ACC112 (cell line): ENCODE measurements around the gene C7orf33.

Experiments used
- H2AFZ ChIP-seq: fragments of 200-600 bp; sonication (generic); one replicate; pipeline ENCODE4 v1.6.0; 2017; ENCODE audit warnings: antibody characterized with exemption, low read length; ENCODE audit not compliant: unreplicated experiment
- H3K27ac ChIP-seq: fragments of 200-600 bp; sonication (generic); 2 replicates; pipeline ENCODE4 v1.5.1; 2014; ENCODE audit warnings: low read depth, mild to moderate bottlenecking, antibody characterized with exemption, low read length, moderate library complexity
- H3K27me3 ChIP-seq: fragments of 200-600 bp; sonication (generic); 2 replicates; pipeline ENCODE4 v1.6.1; 2014; ENCODE audit warnings: mild to moderate bottlenecking, antibody characterized with exemption, low read length, moderate library complexity, mixed read lengths; ENCODE audit not compliant: insufficient read depth
- H3K36me3 ChIP-seq: fragments of 200-600 bp; sonication (generic); 2 replicates; pipeline ENCODE4 v1.6.1; 2016; ENCODE audit warnings: mild to moderate bottlenecking, antibody characterized with exemption, low read length, moderate library complexity, mixed read lengths; ENCODE audit not compliant: insufficient read depth
- H3K4me1 ChIP-seq: fragments of 200-600 bp; sonication (generic); one replicate; pipeline ENCODE4 v1.6.1; 2016; ENCODE audit warnings: low read length, mixed read lengths; ENCODE audit not compliant: insufficient read depth, unreplicated experiment, control insufficient read depth
- H3K4me3 ChIP-seq: fragments of 200-600 bp; sonication (generic); 2 replicates; pipeline ENCODE4 v1.5.1; 2014; ENCODE audit warnings: mild to moderate bottlenecking, low read depth, low read length
- H3K79me2 ChIP-seq: fragments of 200-600 bp; sonication (generic); one replicate; pipeline ENCODE4 v1.6.0; 2016; ENCODE audit warnings: low read length; ENCODE audit not compliant: control insufficient read depth, unreplicated experiment, insufficient read depth

Gene C7orf33

DNA sequence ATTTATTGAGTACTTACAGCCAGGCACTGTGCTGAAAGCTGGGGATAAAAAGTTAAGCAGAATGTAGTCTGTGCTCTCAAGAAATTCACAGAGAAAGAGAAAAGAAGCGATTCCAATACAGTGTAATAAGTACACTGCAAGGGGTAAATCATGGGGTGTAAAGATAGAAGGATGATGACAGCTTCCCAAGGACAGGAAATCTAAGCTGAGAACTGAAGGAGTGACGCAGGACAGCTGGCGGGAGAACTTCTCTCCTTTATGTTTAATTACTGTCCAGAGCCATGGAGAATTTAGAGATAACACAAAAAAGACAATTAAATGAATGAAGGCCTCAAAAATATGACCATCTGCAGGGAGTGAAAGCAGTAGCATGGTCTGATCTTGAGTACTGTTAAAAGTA lies 34.8 kb downstream of the C7orf33 start:
- Histone ChIP-seq H3K4me3 (no peak overlapping the region), H3K79me2 (no peaks in the 10 kb centered on the region), H3K36me3 (no peaks in the 10 kb centered on the region), H2AFZ (no peak overlapping the region), H3K27ac (no peak overlapping the region), H3K27me3 (peaks cover 5% of the 10 kb centered on the region; the same call in 1 of the 2 replicates), H3K4me1 (peaks cover 8% of the 10 kb centered on the region)

DNA sequence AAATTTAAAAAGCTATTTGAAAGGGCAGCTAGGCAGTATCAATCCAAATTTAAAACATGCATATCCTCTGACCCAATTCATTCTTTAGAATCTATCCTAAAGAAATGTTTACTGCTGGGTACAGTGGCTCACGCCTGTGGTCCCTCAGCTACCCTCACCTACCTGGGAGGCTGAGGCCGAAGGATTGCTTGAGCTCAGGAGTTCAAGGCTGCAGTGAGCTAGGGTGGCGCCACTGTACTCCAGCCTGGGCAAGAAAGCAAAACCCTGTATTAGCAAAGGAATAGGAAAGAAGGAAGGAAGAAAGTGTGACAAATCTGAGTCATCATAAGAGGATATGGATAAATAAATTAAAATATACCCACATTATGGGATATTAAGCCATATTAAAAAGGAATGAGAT lies 36.3 kb downstream of the C7orf33 start:
- Histone ChIP-seq H3K27ac (no peak overlapping the region), H3K79me2 (no peaks in the 10 kb centered on the region), H3K36me3 (no peaks in the 10 kb centered on the region), H3K27me3 (peaks cover 17% of the 10 kb centered on the region), H3K4me1 (no peaks in the 10 kb centered on the region), H2AFZ (no peak overlapping the region), H3K4me3 (no peak overlapping the region)

DNA sequence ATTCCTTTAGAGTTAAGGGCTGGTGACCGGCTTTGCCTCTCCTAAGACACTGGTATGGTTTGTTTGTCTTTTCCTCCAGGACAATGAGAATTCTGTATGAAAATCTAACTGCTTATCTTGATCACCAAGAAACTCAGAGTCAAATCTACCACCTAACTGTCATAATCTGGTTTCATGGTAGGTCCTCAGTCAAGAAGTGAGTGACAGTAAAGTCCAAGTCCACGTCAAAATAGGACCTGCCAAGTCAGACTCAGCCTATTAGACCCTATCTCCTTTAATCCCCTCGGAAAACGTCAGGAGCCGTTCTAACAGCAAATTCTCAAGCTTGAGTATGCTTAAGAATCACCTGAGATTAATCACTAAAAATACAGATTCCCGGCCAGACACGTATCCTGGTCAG lies 37.4 kb downstream of the C7orf33 start:
- Histone ChIP-seq H3K4me3 (no peak overlapping the region), H3K79me2 (no peaks in the 10 kb centered on the region), H3K36me3 (no peaks in the 10 kb centered on the region), H3K27me3 (peaks cover 23% of the 10 kb centered on the region), H2AFZ (no peak overlapping the region), H3K4me1 (no peaks in the 10 kb centered on the region), H3K27ac (no peak overlapping the region)

DNA sequence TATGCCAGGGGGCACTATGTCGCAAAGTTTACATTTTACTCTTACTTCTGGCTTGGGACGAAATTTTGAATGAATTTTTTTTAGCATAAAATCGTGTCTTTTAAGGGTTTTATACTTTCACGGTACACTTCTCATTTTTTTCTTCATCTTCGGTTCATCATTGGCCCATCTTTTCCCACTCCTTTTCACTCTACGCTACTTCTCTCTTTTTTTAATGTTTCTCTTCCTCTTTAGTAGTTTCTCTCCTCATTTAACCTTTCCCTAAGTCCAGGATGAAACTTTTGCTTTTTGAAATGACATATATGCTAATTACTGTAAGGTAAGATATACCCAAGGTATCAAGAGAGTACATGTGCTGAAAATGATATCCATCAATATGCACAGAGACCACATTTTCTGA lies 39.5 kb downstream of the C7orf33 start:
- Histone ChIP-seq H3K27me3 (peaks cover 23% of the 10 kb centered on the region), H3K4me3 (no peak overlapping the region), H3K4me1 (no peaks in the 10 kb centered on the region), H2AFZ (no peak overlapping the region), H3K79me2 (no peaks in the 10 kb centered on the region), H3K27ac (no peak overlapping the region), H3K36me3 (no peaks in the 10 kb centered on the region)

DNA sequence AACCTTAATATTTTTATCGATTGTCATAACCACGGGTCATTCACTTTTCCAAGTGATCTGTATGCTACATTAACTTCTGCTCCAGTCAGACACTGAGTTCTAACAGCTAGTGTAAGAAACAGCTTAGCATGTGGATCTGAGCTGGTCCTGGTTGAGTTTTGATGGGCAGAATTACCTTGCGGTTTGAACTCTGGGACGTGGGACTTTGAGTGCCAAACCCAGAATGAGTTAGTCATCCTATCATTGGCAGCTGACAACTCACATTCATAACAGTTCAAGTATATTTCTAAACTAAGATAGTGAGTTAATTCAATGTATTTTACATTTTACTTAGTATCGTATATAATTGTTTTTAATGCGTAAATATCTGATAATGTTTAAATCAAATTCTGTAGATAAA lies 43.2 kb downstream of the C7orf33 start:
- H3K27ac ChIP-seq, result no peak overlapping the region
- H2AFZ ChIP-seq, result no peak overlapping the region
- peaks cover 23% of the 10 kb centered on the region for H3K27me3 ChIP-seq
- H3K4me1 ChIP-seq, result no peaks in the 10 kb centered on the region
- H3K36me3 ChIP-seq, result no peaks in the 10 kb centered on the region
- H3K79me2 ChIP-seq, result no peaks in the 10 kb centered on the region
- no peak overlapping the region for H3K4me3 ChIP-seq

DNA sequence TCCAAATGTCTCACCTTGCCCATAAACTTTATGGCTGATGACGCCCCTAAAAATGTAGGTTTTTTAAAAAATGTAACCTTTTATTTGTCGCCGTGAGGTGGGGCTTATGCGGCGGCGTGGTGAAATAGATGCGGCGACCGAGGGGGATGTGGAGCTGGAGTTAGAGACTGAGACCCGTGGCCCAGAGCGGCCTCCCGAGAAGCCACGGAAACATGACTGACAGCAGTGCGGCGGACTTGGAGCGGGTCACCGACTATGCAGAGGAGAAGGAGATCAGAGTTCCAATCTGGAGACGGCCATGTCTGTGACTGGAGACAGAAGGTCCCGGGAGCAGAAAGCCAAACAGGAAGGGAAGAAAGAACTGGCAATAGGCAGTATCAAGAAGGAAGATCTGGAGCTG lies 46.5 kb downstream of the C7orf33 start:
- H2AFZ ChIP-seq, result no peak overlapping the region
- H3K27ac ChIP-seq, result no peak overlapping the region
- H3K4me3 ChIP-seq, result no peak overlapping the region
- H3K36me3 ChIP-seq, result no peaks in the 10 kb centered on the region
- H3K79me2 ChIP-seq, result no peaks in the 10 kb centered on the region
- H3K27me3 ChIP-seq, result peaks cover 17% of the 10 kb centered on the region
- H3K4me1 ChIP-seq, result no peaks in the 10 kb centered on the region

DNA sequence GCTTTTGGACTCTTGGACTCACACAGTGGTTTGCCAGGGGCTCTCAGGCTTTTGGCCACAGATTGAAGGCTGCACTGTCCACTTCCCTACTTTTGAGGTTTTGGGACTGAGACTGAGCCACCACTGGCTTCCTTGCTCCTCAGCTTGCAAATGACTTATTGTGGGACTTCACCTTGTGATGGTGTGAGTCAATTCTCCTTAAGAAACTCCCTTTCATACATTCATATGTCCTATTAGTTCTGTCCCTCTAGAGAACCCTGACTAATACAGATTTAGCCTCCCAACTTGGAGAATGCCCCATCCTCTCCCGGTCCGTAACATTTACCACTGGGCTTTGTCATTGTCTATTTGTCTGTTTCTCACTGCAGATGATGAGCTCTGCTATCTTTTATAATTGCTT lies 55.3 kb downstream of the C7orf33 start:
- Histone ChIP-seq H3K27me3 (peaks cover 51% of the 10 kb centered on the region), H3K79me2 (no peaks in the 10 kb centered on the region), H3K36me3 (no peaks in the 10 kb centered on the region), H3K27ac (no peak overlapping the region), H3K4me3 (no peak overlapping the region), H3K4me1 (peaks cover 9% of the 10 kb centered on the region), H2AFZ (no peak overlapping the region)

DNA sequence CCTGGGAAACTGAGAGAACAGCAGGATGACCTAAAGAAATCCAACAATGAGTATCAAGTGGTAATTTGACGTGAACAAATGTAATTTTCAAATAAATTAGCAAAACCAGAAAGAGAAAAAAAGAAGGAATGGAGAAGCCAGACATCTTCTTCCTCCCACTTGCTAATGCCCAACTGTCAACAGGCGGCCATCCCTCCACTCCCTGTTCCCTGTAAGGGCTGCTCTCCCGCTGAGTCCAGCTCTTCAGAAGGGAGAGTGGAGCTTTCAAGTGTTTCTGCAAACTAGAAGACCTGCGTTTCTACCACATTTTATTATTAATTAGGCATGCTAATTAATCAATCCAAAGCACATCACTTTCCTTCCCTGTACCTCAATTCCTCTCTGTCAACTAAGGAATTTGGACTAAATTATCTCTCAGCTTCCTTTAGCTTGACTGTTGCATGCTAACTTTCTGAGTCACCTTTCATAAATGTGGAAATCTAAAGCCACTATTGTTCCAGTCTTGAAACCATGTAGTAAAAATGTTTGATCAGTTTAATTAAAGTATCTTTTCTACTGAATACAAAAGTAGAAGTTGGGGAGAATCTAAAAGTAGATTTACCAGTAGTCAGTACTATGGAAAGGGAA lies 59.8 kb downstream of the C7orf33 start:
- Histone ChIP-seq H3K27ac (no peak overlapping the region), H3K4me3 (no peak overlapping the region), H3K4me1 (peaks cover 9% of the 10 kb centered on the region), H3K36me3 (no peaks in the 10 kb centered on the region), H3K79me2 (no peaks in the 10 kb centered on the region), H2AFZ (no peak overlapping the region), H3K27me3 (peaks cover 11% of the 10 kb centered on the region)

DNA sequence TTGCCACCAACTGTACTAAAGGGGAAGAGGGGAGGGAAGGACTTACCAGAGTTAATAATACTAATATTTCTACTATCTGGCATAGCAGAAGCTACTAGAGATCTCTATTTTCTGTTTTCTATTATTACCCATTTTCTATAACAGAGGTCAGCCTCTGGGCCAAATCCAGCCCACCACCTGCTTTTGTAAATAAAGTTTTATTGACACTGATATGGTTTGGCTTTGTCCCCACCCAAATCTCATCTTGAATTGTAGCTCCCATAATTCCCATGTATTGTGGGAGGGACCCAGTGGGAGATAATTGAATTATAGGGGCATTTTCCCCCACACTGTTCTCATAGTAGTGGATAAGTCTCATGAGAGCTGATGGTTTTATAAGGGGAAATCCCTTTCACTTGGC lies 62.2 kb downstream of the C7orf33 start:
- no peaks in the 10 kb centered on the region for H3K79me2 ChIP-seq
- H3K4me3 ChIP-seq, result no peak overlapping the region
- H3K27ac ChIP-seq, result no peak overlapping the region
- no peaks in the 10 kb centered on the region for H3K27me3 ChIP-seq
- no peak overlapping the region for H2AFZ ChIP-seq
- peaks cover 9% of the 10 kb centered on the region for H3K4me1 ChIP-seq
- no peaks in the 10 kb centered on the region for H3K36me3 ChIP-seq

DNA sequence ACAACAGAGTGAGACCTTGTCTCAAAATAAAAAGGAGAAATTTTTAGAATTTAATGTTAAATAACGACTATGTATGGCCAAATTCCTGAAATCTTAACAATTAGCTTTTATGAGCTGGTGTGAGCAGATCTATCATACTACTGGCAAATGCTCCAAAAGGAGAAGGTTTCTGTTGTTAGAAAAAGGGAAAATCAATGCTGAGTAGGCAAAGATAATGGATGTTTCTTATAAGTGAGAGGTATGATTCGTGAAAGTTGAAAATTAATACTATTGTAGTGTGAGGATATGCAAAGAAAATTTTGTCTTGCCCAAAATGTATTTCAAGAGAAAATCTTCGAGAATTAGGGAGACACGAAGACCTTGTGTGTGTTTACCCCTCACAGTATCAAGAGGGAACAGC lies 67.4 kb downstream of the C7orf33 start:
- Histone ChIP-seq H3K4me1 (no peaks in the 10 kb centered on the region), H3K4me3 (no peak overlapping the region), H3K36me3 (no peaks in the 10 kb centered on the region), H3K79me2 (no peaks in the 10 kb centered on the region), H3K27ac (no peak overlapping the region), H2AFZ (no peak overlapping the region), H3K27me3 (no peaks in the 10 kb centered on the region)

DNA sequence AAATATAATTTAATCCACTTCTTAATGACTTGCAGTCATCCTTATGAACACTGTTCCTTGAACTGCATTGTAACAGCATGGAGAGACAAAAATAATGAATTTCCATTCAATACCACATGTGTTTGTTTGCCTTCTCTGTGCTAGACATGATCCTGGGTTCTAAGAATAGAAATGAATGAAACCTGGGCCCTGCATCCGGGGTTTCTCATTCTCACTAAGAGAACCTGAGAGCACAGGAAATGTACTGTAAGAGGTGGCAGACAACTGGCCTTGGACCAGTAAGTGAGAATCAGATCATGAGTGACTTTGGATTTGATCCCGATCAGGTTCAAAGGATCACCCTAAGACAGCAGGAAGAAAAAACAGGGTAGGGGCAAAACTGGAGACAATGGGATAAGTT lies 70.9 kb downstream of the C7orf33 start:
- H2AFZ ChIP-seq, result no peak overlapping the region
- H3K79me2 ChIP-seq, result no peaks in the 10 kb centered on the region
- no peaks in the 10 kb centered on the region for H3K36me3 ChIP-seq
- H3K4me1 ChIP-seq, result peaks cover 14% of the 10 kb centered on the region
- H3K27ac ChIP-seq, result no peak overlapping the region
- H3K4me3 ChIP-seq, result no peak overlapping the region
- no peaks in the 10 kb centered on the region for H3K27me3 ChIP-seq
